Activated T-cell treated with anti-CD3 and anti-CD28 coated beads for 1 hour (primary cell): Measurements from ENCODE around the gene CHRNA9.

Experiments used
- DNase-seq: peaks from one replicate; pipeline ENCODE4 v3.0.0-alpha.2; 2020; ENCODE audit warnings: low read depth

The CHRNA9 gene

GRCh38 chr4:40340030-40340429, 4.9 kb downstream of the CHRNA9 start:
- no peak for DNase-seq

- no peak for DNase-seq
Observed at GRCh38 chr4:40347472-40347871, 12.3 kb downstream of the CHRNA9 start.

GRCh38 chr4:40348000-40348399, 12.9 kb downstream of the CHRNA9 start:
- DNase-seq, result no peak

- DNase-seq, result no peak
Observed at GRCh38 chr4:40349561-40350198, 14.5 kb downstream of the CHRNA9 start.

GRCh38 chr4:40350627-40351227, 15.6 kb downstream of the CHRNA9 start:
- no peak for DNase-seq

GRCh38 chr4:40354158-40354557, 19.0 kb downstream of the CHRNA9 start:
- DNase-seq, result no peak

GRCh38 chr4:40355131-40355530, 20.0 kb downstream of the CHRNA9 start:
- DNase-seq, result no peak

GRCh38 chr4:40357738-40358137, 22.6 kb downstream of the CHRNA9 start:
- no peak for DNase-seq

GRCh38 chr4:40361338-40361737, 26.2 kb downstream of the CHRNA9 start:
- DNase-seq, result no peak

- DNase-seq, result no peak
Observed at GRCh38 chr4:40363382-40363920, 28.3 kb downstream of the CHRNA9 start.

GRCh38 chr4:40363945-40364344, 28.8 kb downstream of the CHRNA9 start:
- no peak for DNase-seq

- no peak for DNase-seq
Observed at GRCh38 chr4:40365766-40366165, 30.6 kb downstream of the CHRNA9 start.

- DNase-seq, result no peak
Observed at GRCh38 chr4:40367451-40367850, 32.3 kb downstream of the CHRNA9 start.

- no peak for DNase-seq
Observed at GRCh38 chr4:40369437-40370274, 34.5 kb downstream of the CHRNA9 start.

- DNase-seq, result no peak
Observed at GRCh38 chr4:40372651-40373050, 37.5 kb downstream of the CHRNA9 start.

- no peak for DNase-seq
Observed at GRCh38 chr4:40373636-40374035, 38.5 kb downstream of the CHRNA9 start.

- no peak for DNase-seq
Observed at GRCh38 chr4:40375095-40375494, 40.0 kb downstream of the CHRNA9 start.

- DNase-seq, result no peak
Observed at GRCh38 chr4:40375620-40376019, 40.5 kb downstream of the CHRNA9 start.

GRCh38 chr4:40377512-40378365, 42.6 kb downstream of the CHRNA9 start:
- no peak for DNase-seq

GRCh38 chr4:40378619-40379018, 43.5 kb downstream of the CHRNA9 start:
- no peak for DNase-seq

- no peak for DNase-seq
Observed at GRCh38 chr4:40379248-40379647, 44.1 kb downstream of the CHRNA9 start.

- no peak for DNase-seq
Observed at GRCh38 chr4:40380647-40381046, 45.5 kb downstream of the CHRNA9 start.
